NOMO-1 (cell line): ENCODE data around the gene ZBED4.
"Not testable (repeated sequence)": the region's sequence is repeated elsewhere in the genome, so short reads cannot be mapped to it uniquely, and the experiment has no call there.

ENCODE experiments used
- DNase-seq, 2 experiments: peaks; one replicate each; lab custom pipeline; 2025; ENCODE audit not compliant: unreplicated experiment in 2 of 2; lab: John Stamatoyannopoulos, UW

The ZBED4 gene

DNA sequence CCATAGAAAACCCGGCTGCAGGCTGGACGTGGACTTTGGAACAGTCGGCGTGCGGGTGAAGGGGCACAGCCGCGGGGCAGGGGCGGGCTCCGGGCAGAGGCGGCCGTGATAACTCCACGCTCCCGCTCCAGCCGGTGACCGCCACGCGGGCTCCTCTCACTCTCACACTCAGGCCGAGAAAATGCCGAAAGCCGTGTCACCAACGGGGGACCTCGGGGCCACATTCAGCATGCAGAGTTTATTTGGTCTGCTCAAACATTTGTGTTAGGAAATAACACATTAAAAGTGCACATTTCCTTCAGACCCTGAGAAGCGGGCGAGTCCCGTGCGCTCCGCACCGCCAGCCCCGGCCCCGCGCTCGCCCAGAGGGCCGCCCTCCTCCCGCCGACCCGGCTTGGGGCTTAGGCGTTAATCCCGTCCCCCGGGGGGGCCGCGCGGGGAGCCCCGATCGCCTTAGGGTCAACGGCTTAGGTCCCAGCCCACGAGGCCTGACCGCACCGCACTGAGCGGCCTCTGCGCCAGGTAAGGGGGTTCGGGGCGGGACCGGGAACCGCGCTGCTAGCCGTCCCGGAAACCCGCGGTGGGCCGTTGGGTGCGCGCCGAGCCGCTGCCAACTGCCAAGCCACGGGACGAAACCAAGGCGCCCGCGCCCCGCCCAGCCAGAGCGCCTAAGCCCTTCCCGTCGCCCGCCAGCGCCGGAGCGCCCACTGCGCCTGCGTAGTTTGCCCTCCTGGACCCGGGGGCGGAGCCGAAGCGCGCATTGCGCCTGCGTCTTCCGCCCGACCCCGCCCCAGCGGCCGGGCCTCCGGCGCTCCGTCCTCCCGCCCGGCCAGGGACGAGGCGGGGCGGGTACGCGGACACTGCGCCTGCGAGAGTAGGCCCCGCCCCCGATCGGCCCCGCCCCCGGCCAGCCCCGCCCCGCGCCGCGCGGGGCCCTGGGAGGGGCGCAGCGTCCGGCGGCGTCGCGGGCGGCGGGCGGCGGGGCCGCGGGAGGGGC, at the start of gene ZBED4:
TSS of gene ZBED4 (plus strand) at position 947 of the 997 bp plus-strand sequence. CDS start 29,819 bp downstream, outside the sequence.
- peak; percentile 95 to 98 for DNase-seq

GRCh38 chr22:49807129-49807528, 46.5 kb upstream of the ZBED4 start:
- no peak for DNase-seq

DNA sequence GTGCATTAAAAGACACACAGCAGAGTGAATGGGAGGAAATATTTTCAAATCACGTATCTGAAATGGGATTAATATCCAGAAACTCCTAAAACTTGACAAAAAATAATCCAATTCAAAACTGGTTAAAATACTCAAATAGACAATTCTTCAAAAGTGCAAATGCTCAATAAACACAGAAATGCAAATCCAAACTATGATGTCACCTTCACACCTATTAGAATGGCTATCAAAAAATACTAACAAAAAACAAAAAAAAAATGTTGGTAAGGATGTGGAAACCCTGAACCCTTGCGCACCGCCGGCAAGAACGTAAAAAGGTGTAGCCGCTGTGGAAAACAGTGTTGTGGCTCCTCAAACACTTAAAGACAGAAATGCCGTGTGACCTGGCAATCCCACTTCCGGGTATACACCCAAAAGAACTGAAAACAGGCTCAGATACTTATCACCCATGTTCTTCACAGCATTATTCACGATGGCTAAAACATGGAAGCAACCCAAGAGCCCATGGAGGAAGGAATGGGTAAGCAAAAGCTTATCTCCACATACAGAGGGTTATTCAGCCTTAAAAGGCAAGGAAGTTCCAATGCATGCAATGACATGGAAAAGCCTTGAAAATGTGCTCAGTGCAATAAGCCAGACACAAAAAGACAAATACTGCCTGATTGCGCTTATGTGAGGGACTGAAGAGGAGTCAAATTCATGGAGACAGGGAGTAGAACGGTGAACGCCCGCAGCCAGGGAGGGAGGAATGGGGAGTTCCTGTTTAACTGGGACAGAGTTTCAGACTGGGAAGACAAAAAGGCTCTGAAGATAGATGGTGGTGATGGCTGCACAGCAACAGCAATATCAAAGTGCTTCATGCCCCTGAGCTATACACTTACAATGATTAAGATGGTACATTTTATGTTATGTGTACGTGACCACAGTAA, 45.6 kb upstream of the ZBED4 start:
- DNase-seq = no peak

GRCh38 chr22:49810363-49811019, 43.2 kb upstream of the ZBED4 start:
- DNase-seq = no peak

GRCh38 chr22:49811020-49811791, 42.4 kb upstream of the ZBED4 start:
- DNase-seq = no peak

DNA sequence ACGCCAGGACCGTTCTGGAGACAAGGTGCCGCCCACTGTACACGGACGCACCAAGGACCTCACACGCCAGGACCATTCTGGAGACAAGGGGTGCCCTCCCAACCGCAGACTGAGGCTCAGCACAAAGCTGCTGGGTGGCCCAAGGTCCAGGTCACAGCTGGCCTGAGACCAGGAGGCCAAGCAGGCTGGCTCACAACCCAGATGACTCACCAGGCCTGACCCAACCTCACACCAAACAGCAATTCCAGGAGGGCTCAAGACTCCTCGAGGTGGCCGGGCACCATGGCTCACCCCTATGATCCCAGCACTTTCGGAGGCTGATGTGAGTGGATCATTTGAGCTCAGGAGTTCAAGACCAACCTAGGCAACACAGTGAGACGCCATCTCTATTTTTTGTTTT, 40.8 kb upstream of the ZBED4 start:
- no peak for DNase-seq

GRCh38 chr22:49814164-49814686, 39.4 kb upstream of the ZBED4 start:
- DNase-seq = no peak

- DNase-seq = no peak
Observed at GRCh38 chr22:49814856-49815255, 38.8 kb upstream of the ZBED4 start.

DNA sequence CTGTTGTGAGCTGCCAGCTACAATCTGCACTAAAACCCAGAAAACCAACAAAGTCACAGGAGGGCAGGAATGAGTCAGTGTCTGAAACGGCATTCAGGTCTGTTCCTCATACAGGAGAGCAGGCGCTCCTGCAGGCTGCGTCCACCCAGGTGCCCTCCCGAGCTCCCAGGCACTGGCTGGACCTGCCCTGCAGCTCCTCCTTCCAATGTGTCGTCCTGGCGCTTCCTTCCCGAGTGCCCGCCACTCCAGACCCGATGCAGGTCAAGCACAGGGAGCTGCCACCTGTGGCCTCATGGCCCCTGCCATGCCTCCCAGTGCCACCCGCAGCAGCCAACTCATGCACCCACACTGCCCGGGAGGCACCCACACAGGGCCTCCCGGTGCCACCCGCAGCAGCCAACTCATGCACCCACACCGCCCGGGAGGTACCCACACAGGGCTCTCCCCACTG, 38.0 kb upstream of the ZBED4 start:
- DNase-seq = no peak

- DNase-seq = no peak
Observed at GRCh38 chr22:49817359-49817758, 36.3 kb upstream of the ZBED4 start.

DNA sequence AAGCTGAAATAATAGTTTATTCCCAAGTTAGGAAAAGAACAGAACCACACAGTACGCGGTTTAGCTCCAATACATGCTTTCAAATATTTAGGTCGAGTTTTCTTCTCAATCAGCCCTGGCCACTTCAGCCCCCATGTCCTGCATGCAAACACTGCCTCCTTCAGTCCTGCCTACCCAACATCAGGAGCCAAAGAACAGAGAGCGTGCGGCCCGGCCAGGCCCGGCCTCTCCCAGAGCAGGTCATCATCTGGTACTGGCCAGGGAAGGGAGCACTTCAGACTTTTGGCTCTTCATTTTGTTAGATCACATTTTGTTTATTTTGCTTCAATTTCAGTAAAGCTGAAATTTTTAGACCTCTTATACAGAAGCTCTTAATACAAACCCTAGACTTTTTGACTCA, 32.7 kb upstream of the ZBED4 start:
- DNase-seq = no peak

- DNase-seq = not testable (repeated sequence)
Observed at GRCh38 chr22:49821741-49822140, 31.9 kb upstream of the ZBED4 start.

- no peak for DNase-seq
Observed at GRCh38 chr22:49823289-49824045, 30.2 kb upstream of the ZBED4 start.

DNA sequence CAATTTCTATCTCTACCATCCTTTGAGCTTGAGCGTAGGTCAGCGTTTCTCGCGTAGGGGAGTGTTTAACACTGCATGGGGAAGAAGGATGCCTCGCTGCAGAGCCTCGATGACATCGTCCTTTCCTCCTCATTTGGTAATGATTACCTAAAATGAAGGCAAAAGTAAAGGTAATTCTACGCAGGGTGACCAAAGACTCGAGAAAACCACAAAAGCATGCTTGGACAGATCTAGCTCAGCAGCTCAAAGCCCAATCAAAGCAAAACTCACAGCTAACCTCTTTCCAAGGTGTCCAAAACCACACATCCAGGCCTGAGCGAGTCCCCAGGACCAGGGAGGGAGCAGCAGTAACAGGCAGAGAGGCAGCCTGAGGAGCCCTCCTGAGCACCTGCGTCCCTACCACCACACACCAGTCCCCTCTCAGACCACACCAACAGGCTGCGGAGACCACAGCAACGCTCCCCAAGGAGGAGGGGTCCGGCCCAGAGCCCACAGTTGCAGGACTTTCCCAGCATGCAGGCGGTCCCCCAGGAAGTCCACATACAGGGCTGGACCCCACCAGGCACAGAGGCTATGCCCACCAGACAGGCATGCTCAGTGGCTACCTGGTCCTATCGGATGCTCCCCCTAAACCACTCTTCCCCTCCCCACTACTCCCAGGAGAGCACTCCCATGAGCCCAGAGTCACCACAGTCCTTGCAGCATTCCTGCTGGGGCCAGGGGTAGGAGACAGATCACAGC, 29.3 kb upstream of the ZBED4 start:
- DNase-seq = no peak

DNA sequence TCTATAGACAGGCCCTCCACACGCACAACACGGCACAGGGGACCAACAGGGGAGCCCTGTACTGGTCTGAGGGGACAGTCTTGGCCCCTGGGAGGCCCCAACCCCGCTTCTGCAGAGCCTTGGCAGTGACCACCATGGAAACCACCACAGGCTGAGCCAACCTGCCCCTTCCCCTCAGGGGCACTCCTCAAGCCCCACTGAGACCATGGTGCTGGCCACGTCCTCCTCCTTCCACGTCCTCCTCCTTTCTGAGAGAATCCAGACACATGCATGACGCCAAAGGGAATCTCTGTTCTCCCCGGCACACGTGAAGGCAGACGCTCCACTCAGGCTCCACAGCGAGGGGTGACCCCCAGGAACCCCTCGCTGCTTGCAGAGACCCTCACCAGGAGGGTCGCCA, 28.7 kb upstream of the ZBED4 start:
- DNase-seq = no peak

GRCh38 chr22:49825436-49825835, 28.2 kb upstream of the ZBED4 start:
- no peak for DNase-seq

DNA sequence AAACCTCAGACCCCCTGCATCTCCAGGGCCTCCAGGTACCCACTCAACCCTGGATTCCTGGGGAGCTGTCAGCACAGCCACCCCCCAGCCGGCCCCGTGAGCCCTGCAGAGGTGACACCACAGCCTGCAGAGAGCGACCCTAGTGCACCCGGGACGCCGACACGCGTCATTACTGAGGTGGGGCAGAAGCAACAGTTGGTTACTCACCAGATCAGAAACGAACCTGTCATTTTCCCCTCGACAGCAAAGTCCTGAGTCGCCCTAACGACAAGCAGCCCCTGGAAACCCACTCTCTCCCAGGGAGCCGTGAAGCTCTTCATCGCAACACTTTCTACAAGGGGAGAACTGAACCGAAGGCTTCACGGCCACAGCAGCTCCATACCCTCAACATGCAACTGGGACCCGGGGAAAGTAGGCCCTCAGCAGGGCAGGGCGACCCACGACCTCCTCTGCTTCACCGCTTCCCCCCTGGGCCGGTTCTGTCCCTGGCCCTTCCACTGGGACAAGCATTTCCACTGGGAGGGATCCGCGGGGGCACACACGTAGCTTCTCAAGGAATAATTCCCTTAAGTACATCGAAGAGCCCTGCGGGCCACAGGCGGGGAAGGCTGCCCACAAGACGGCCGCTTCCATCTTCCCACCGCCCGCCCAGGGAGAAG, 27.6 kb upstream of the ZBED4 start:
- peak in 1 of 2 experiments; percentile 17 for DNase-seq
